ENCODE results near the gene CEMIP2.

The CEMIP2 gene

DNA sequence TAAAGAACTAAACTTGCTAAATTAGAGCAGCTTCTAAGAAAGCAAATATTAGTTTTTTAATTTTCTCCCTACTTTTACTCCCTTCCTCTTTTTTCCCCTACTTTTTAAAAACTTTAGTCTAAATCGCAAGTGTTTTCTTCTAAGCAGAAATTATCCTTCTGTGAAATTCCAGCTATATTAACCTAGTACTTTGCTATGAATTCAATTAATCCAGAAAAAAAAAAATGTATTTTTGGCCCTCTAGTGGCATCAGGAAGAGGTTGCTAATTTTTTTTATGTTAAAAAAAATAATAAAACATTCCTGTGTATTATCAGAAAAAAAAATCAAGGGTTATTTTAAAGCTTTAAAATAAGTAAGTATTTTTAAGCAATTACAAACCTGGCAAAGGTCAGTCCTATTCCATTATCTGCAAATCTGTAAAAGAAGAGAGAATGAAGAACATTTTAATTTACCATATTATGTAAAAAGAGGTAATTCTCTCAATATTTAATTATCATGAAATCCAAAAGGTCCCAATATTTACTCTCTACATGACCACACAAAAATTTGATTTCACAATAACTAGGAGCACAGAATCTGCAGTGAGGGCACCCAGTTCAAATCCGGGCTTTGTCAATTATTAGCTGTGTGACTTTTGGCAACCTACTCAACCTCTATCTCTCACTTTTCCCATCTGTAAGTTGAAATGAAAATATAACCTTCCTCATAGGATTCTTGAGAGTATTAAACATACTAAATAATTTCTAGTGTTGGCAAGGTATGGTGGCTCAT lies 52.0 kb downstream of the CEMIP2 start:
- Histone ChIP-seq H3K27ac (ENCODE audit: low read depth, low read length, severe bottlenecking) (no peak overlapping the region), H3K4me1 (ENCODE audit: control insufficient read depth, insufficient read depth, low read length, poor library complexity, severe bottlenecking) (no peaks in the 10 kb centered on the region), H3K9me3 (ENCODE audit: control insufficient read depth, low read length) (no peaks in the 10 kb centered on the region), H3K4me3 (ENCODE audit: extremely low read depth, insufficient read depth, low read length, poor library complexity, severe bottlenecking) (no peak overlapping the region), H3K36me3 (ENCODE audit: control insufficient read depth, insufficient read depth, low read length) (peaks cover 83% of the 10 kb centered on the region)
- no CpG with 5 or more reads among the region's 2 CpGs for WGBS, 2 experiments (ENCODE audit: insufficient coverage in 2 of 2)

DNA sequence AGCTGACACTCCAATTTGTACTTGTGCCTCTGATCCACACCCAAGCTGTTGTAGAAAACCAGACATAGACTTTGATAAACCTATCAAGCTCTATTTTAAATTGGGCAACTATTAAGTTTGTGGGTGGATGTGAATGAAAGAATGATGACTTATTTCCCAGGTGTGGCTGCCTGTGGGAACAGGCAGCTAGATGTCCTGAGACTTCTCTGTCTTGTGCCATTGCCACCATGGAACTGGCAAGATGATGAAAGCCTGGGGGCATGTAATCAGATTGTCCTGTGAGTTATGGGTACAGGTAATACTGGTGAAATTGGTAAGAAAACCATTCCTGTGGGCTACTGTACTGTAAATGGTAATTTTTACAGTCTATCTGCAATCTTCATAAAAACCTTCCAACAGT lies 57.5 kb downstream of the CEMIP2 start:
- no peaks in the 10 kb centered on the region for H3K9me3 ChIP-seq (ENCODE audit: control insufficient read depth, low read length)
- peaks cover 88% of the 10 kb centered on the region for H3K36me3 ChIP-seq (ENCODE audit: control insufficient read depth, insufficient read depth, low read length)
- H3K4me1 ChIP-seq (ENCODE audit: control insufficient read depth, insufficient read depth, low read length, poor library complexity, severe bottlenecking): no peaks in the 10 kb centered on the region
- H3K4me3 ChIP-seq (ENCODE audit: extremely low read depth, insufficient read depth, low read length, poor library complexity, severe bottlenecking): no peak overlapping the region
- no peak overlapping the region for H3K27ac ChIP-seq (ENCODE audit: low read depth, low read length, severe bottlenecking)

DNA sequence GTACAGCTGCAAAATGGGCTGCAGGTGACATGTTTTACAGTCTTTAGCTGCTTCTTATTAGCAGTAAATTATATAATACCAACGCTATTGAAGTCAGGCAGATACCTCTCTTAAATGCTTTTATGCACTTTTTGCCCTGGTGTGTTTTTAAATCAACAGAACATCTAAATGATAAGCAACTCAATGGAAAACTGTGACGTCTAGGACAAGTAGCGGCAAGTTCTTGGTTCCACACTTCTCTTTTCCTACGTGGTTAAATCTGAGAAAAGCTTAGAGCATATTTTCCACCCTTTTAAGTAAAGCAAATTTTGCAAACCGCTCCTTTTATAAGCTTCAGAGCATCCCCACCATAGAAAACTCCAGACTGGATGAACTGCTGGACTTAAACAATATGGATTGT lies 58.1 kb downstream of the CEMIP2 start:
- Histone ChIP-seq H3K36me3 (ENCODE audit: control insufficient read depth, insufficient read depth, low read length) (peaks cover 86% of the 10 kb centered on the region), H3K4me1 (ENCODE audit: control insufficient read depth, insufficient read depth, low read length, poor library complexity, severe bottlenecking) (no peaks in the 10 kb centered on the region), H3K9me3 (ENCODE audit: control insufficient read depth, low read length) (no peaks in the 10 kb centered on the region), H3K4me3 (ENCODE audit: extremely low read depth, insufficient read depth, low read length, poor library complexity, severe bottlenecking) (no peak overlapping the region), H3K27ac (ENCODE audit: low read depth, low read length, severe bottlenecking) (no peak overlapping the region)
- 93 to 94% methylated on average over 2 to 3 of the region's 5 CpGs for WGBS, 2 experiments (ENCODE audit: insufficient coverage in 2 of 2)

DNA sequence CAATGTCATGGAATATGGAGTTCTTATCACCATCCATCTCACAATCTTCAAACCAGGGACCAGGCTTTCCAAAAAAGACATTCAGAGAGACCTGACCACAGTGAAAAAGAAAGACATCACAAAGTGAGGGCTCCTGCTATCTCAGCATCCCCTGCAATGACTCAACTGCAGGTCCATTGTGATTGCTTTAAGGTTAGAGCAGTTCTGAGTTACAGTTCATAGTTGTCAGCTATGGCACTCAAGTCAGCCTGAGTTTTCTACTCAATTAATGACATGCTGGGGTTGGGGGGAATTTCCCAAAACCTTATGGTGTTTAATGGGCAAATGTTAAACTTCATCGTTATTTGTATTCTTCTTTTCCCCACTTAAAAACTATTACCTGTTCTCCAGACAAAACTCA lies 58.9 kb downstream of the CEMIP2 start:
- Histone ChIP-seq H3K27ac (ENCODE audit: low read depth, low read length, severe bottlenecking) (no peak overlapping the region), H3K4me3 (ENCODE audit: extremely low read depth, insufficient read depth, low read length, poor library complexity, severe bottlenecking) (no peak overlapping the region), H3K9me3 (ENCODE audit: control insufficient read depth, low read length) (no peaks in the 10 kb centered on the region), H3K4me1 (ENCODE audit: control insufficient read depth, insufficient read depth, low read length, poor library complexity, severe bottlenecking) (no peaks in the 10 kb centered on the region), H3K36me3 (ENCODE audit: control insufficient read depth, insufficient read depth, low read length) (peaks cover 86% of the 10 kb centered on the region)
- WGBS, 2 experiments (ENCODE audit: insufficient coverage in 2 of 2): no CpG with 5 or more reads among the region's 1 CpG

DNA sequence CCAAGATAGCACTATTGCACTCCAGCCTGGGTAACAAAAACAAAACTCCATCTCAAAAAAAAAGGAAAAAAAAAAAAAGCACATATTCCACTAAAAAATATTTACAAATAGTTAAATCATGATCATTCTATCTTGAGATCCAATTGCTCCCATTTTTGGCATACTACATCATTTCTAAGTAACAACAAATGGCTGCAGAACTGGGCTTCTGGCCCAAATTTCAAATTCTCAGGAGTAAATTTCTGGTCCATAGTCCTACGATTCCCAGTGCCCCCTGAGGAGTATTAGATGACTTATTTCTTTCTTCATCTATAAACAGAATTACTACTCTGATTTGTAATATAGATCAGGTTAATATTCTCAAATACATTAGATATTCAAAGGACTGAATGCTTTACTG lies 62.1 kb downstream of the CEMIP2 start:
- no CpG with 5 or more reads among the region's 1 CpG for WGBS, 2 experiments (ENCODE audit: insufficient coverage in 2 of 2)
- H3K27ac ChIP-seq (ENCODE audit: low read depth, low read length, severe bottlenecking): no peak overlapping the region
- H3K9me3 ChIP-seq (ENCODE audit: control insufficient read depth, low read length): no peaks in the 10 kb centered on the region
- H3K4me1 ChIP-seq (ENCODE audit: control insufficient read depth, insufficient read depth, low read length, poor library complexity, severe bottlenecking): no peaks in the 10 kb centered on the region
- H3K36me3 ChIP-seq (ENCODE audit: control insufficient read depth, insufficient read depth, low read length): peaks cover 83% of the 10 kb centered on the region
- H3K4me3 ChIP-seq (ENCODE audit: extremely low read depth, insufficient read depth, low read length, poor library complexity, severe bottlenecking): no peak overlapping the region

DNA sequence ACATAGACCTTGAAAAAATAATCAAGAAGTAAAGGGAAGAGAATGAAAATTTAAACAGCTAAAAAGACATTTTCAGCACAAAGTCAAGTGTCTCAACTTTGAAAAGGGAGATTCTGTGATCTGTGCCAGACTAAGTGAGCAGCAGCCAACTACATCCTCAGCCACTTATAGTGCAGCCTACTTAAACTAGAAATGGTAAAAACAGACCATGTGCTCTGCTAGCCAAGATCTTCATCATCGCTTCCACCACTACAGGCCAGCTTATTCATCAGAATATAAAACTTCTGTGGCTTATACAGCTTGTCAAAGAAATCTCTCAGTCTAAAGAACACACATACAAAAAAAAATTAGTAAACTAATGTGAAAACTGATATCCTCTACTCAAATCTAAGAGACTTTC lies 63.5 kb downstream of the CEMIP2 start:
- Histone ChIP-seq H3K27ac (ENCODE audit: low read depth, low read length, severe bottlenecking) (no peak overlapping the region), H3K36me3 (ENCODE audit: control insufficient read depth, insufficient read depth, low read length) (peaks cover 84% of the 10 kb centered on the region), H3K4me3 (ENCODE audit: extremely low read depth, insufficient read depth, low read length, poor library complexity, severe bottlenecking) (no peak overlapping the region)

DNA sequence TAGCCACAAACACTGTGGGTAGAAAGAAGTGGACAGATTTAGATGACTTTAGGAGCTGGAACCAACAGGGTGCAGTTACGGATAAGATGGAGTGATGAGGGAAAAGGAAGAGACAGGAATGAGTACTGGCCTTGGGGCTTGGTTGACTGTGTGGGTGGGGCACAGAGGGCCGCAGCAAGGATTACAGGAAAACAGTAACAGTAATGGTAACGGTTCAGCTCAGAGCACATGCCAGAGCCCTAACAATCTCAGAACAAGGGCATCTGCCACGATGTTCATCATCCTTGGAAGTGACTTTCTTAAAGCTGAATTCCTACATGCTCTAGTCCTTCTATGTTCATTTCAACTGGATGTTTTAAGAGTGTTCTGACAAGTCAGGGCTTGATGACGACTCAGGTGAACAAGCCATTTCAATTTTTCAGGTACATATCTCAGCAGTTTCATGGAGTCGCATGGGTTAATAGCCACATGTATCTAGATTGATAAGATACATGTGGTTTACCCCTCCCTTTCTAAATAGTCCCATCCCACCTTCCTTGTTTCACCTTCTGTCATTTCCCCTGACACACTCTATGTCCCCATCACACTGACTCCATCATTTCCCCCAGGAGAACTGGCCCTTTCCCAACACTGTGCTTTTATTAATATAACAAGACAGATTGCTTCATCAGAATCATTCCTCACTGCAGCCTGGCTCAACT lies 65.0 kb downstream of the CEMIP2 start:
- Histone ChIP-seq H3K27ac (ENCODE audit: low read depth, low read length, severe bottlenecking) (no peak overlapping the region), H3K9me3 (ENCODE audit: control insufficient read depth, low read length) (no peaks in the 10 kb centered on the region), H3K4me1 (ENCODE audit: control insufficient read depth, insufficient read depth, low read length, poor library complexity, severe bottlenecking) (no peaks in the 10 kb centered on the region), H3K36me3 (ENCODE audit: control insufficient read depth, insufficient read depth, low read length) (peaks cover 86% of the 10 kb centered on the region), H3K4me3 (ENCODE audit: extremely low read depth, insufficient read depth, low read length, poor library complexity, severe bottlenecking) (no peak overlapping the region)
- WGBS, 2 experiments (ENCODE audit: insufficient coverage in 2 of 2): 91 to 93% methylated on average over 4 to 5 of the region's 6 CpGs

More for the DNA sequence above, 63.5 kb downstream of the CEMIP2 start:
- Histone ChIP-seq H3K9me3 (ENCODE audit: control insufficient read depth, low read length) (no peaks in the 10 kb centered on the region), H3K4me1 (ENCODE audit: control insufficient read depth, insufficient read depth, low read length, poor library complexity, severe bottlenecking) (no peaks in the 10 kb centered on the region)
- 80% methylated on average over 1 of the region's 1 CpG; no CpG with 5 or more reads in 1 of the 2 experiments for whole genome bisulfite sequencing, 2 experiments (ENCODE audit: insufficient coverage in 2 of 2)

DNA sequence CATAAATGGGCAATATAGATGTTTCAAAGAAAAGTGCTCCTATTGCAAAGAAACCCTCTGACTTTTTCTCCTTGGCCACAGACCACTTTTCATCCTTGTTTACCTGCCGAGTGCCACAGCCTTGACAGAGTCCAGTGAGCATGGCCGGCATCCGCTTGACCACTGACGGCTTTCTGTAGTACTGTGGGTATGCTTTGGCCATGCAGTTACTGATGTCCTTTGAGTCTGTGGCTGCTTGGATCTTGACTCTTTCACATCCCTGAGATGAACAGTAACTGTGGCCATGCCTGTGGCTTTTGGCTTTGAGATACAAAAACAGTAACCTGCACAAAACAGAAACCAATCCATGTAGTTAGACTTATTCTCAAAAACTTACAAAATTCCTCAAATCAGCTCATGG lies 70.4 kb downstream of the CEMIP2 start:
- no peak overlapping the region for H3K4me3 ChIP-seq (ENCODE audit: extremely low read depth, insufficient read depth, low read length, poor library complexity, severe bottlenecking)
- peaks cover 84% of the 10 kb centered on the region for H3K36me3 ChIP-seq (ENCODE audit: control insufficient read depth, insufficient read depth, low read length)
- 92 to 100% methylated on average over 3 to 4 of the region's 4 CpGs for WGBS, 2 experiments (ENCODE audit: insufficient coverage in 2 of 2)
- H3K27ac ChIP-seq (ENCODE audit: low read depth, low read length, severe bottlenecking): no peak overlapping the region
- no peaks in the 10 kb centered on the region for H3K4me1 ChIP-seq (ENCODE audit: control insufficient read depth, insufficient read depth, low read length, poor library complexity, severe bottlenecking)
- H3K9me3 ChIP-seq (ENCODE audit: control insufficient read depth, low read length): no peaks in the 10 kb centered on the region

DNA sequence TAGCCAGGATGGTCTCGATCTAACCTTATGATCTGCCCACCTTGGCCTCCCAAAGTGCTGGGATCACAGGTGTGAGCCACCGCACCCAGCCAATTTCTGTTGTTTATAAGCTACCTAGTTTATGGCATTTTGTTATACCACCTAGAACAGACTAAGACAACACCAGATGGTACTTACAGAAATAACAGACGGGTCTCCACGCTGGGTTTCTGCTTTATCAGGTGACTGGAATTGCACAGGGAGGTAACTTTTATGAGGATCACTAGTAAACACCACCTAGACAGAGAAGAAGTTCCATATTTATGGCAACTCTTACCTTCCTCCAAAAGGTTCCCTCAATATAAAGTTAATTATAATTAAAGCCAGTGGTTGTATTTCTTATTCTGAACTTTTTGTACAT lies 74.0 kb downstream of the CEMIP2 start:
- Histone ChIP-seq H3K36me3 (ENCODE audit: control insufficient read depth, insufficient read depth, low read length) (peaks cover 85% of the 10 kb centered on the region), H3K27ac (ENCODE audit: low read depth, low read length, severe bottlenecking) (no peak overlapping the region), H3K4me1 (ENCODE audit: control insufficient read depth, insufficient read depth, low read length, poor library complexity, severe bottlenecking) (no peaks in the 10 kb centered on the region), H3K9me3 (ENCODE audit: control insufficient read depth, low read length) (no peaks in the 10 kb centered on the region), H3K4me3 (ENCODE audit: extremely low read depth, insufficient read depth, low read length, poor library complexity, severe bottlenecking) (no peak overlapping the region)
- 100% methylated on average over 1 of the region's 4 CpGs for WGBS, 2 experiments (ENCODE audit: insufficient coverage in 2 of 2)

DNA sequence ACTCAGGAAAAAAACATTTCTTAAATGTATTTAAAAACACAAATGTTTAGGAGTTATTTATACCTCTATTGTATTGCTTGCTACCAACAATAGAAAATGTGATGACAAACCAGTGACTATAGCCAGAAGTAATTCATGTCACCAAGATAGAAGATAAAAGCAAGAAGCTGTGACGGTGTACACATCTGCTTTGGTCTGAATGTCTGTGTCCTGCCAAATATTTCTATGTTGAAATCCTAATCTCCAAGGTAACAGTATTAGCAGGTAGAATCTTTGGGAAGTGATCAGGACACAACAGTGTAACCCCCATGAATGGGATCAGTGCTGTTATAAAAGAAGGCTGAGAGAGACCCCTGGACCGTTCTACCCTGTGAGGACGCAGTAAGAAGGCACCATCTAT lies 74.7 kb downstream of the CEMIP2 start:
- WGBS, 2 experiments (ENCODE audit: insufficient coverage in 2 of 2): 100% methylated on average over 2 of the region's 3 CpGs; no CpG with 5 or more reads in 1 of the 2 experiments
- Histone ChIP-seq H3K9me3 (ENCODE audit: control insufficient read depth, low read length) (no peaks in the 10 kb centered on the region), H3K27ac (ENCODE audit: low read depth, low read length, severe bottlenecking) (no peak overlapping the region), H3K4me3 (ENCODE audit: extremely low read depth, insufficient read depth, low read length, poor library complexity, severe bottlenecking) (no peak overlapping the region), H3K36me3 (ENCODE audit: control insufficient read depth, insufficient read depth, low read length) (peaks cover 86% of the 10 kb centered on the region), H3K4me1 (ENCODE audit: control insufficient read depth, insufficient read depth, low read length, poor library complexity, severe bottlenecking) (no peaks in the 10 kb centered on the region)

DNA sequence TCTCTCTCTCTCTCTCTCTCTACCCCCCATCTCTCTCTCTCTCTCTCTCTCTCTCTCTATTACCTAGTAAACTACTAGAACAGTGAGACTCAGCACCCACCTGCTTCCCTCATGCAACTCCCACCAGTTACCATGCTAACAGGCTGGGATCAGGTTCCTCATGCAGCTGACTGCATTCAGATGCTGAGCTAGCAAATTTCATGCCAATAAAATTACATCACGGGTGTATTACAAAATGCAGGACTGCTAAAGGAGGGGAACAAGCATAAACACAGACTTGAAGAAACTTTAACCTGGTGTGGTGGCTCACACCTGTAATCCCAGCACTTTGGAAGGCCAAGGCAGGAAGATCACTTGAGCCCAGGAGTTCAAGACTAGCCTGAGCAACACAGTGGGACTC lies 76.0 kb downstream of the CEMIP2 start:
- 89 to 100% methylated on average over 1 of the region's 1 CpG for WGBS, 2 experiments (ENCODE audit: insufficient coverage in 2 of 2)

More for the DNA sequence above, 76.0 kb downstream of the CEMIP2 start:
- Histone ChIP-seq H3K4me1 (ENCODE audit: control insufficient read depth, insufficient read depth, low read length, poor library complexity, severe bottlenecking) (no peaks in the 10 kb centered on the region), H3K27ac (ENCODE audit: low read depth, low read length, severe bottlenecking) (no peak overlapping the region), H3K9me3 (ENCODE audit: control insufficient read depth, low read length) (no peaks in the 10 kb centered on the region), H3K36me3 (ENCODE audit: control insufficient read depth, insufficient read depth, low read length) (peaks cover 86% of the 10 kb centered on the region), H3K4me3 (ENCODE audit: extremely low read depth, insufficient read depth, low read length, poor library complexity, severe bottlenecking) (no peak overlapping the region)
